Breast epithelium (tissue), 3 donors: ENCODE data around the gene GULP1.

Experiments
- POLR2A ChIP-seq: fragments of 450-650 bp; IDR thresholded peaks from one replicate; pipeline ENCODE4 v1.6.1; 2016; ENCODE audit warnings: antibody characterized with exemption, mild to moderate bottlenecking, moderate library complexity
- TF ChIP-seq, protein P1 (sequence below), 3 donors: fragments of 450-650 bp; IDR thresholded peaks; one replicate each; pipeline ENCODE4 v1.5.1; 2016 to 2017; ENCODE audit warnings: antibody characterized with exemption in 3 of 3, mild to moderate bottlenecking in 3 of 3, moderate library complexity in 3 of 3

DNA sequence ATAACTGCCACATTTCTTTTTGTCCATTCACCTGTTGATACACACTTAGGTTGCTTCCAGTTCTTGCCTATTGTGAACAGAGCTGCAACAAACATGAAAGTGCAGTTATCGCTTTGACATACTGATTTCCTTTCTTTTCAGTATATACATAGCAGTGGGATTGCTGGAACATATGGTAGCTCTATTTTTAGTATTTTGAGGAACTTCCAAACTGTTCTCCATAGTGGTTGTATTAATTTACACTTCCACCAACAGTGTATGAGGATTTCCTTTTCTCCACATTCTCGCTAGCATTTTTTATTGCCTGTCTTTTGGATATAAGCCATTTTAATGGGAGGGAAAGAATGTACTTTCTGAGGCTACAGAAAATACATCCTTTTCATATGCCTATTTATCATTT, 167.4 kb downstream of the GULP1 start:
- TF ChIP-seq POLR2A = no peak
- TF ChIP-seq, protein P1, sequence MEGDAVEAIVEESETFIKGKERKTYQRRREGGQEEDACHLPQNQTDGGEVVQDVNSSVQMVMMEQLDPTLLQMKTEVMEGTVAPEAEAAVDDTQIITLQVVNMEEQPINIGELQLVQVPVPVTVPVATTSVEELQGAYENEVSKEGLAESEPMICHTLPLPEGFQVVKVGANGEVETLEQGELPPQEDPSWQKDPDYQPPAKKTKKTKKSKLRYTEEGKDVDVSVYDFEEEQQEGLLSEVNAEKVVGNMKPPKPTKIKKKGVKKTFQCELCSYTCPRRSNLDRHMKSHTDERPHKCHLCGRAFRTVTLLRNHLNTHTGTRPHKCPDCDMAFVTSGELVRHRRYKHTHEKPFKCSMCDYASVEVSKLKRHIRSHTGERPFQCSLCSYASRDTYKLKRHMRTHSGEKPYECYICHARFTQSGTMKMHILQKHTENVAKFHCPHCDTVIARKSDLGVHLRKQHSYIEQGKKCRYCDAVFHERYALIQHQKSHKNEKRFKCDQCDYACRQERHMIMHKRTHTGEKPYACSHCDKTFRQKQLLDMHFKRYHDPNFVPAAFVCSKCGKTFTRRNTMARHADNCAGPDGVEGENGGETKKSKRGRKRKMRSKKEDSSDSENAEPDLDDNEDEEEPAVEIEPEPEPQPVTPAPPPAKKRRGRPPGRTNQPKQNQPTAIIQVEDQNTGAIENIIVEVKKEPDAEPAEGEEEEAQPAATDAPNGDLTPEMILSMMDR (IDR thresholded peaks at IDR 0.05) = no peak
